G401.6 (cell line): ENCODE measurements around the gene HSPA12A.

Experiments
- FAIRE-seq: peaks from 2 replicates; lab custom pipeline; 2012; peaks lifted over from hg19 to GRCh38; lab: Jason Lieb, UNC

HSPA12A gene

GRCh38 chr10:116690356-116691322 lies 51.7 kb downstream of the HSPA12A start:
- no peak for FAIRE-seq

GRCh38 chr10:116689744-116690143 lies 52.6 kb downstream of the HSPA12A start:
- no peak for FAIRE-seq

GRCh38 chr10:116688741-116689495 lies 53.4 kb downstream of the HSPA12A start:
- no peak for FAIRE-seq

GRCh38 chr10:116688241-116688711 lies 54.1 kb downstream of the HSPA12A start:
- FAIRE-seq, result no peak

- no peak for FAIRE-seq
These were observed 54.7 kb downstream of the HSPA12A start for GRCh38 chr10:116687633-116688032.

GRCh38 chr10:116686632-116687031 lies 55.7 kb downstream of the HSPA12A start:
- no peak for FAIRE-seq

GRCh38 chr10:116685807-116686206 lies 56.6 kb downstream of the HSPA12A start:
- FAIRE-seq, result no peak

- FAIRE-seq, result no peak
These were observed 57.6 kb downstream of the HSPA12A start for GRCh38 chr10:116684781-116685180.

- FAIRE-seq, result no peak
These were observed 58.5 kb downstream of the HSPA12A start for GRCh38 chr10:116683821-116684220.

- no peak for FAIRE-seq
These were observed 59.2 kb downstream of the HSPA12A start for GRCh38 chr10:116683166-116683565.

GRCh38 chr10:116679351-116679750 lies 63.0 kb downstream of the HSPA12A start:
- no peak for FAIRE-seq

GRCh38 chr10:116676633-116677032 lies 65.7 kb downstream of the HSPA12A start:
- no peak for FAIRE-seq

GRCh38 chr10:116676118-116676517 lies 66.2 kb downstream of the HSPA12A start:
- no peak for FAIRE-seq

GRCh38 chr10:116674901-116675423 lies 67.4 kb downstream of the HSPA12A start:
- no peak for FAIRE-seq

- no peak for FAIRE-seq
These were observed 68.5 kb downstream of the HSPA12A start for GRCh38 chr10:116673866-116674265.

- FAIRE-seq, result no peak
These were observed 69.5 kb downstream of the HSPA12A start for GRCh38 chr10:116672891-116673290.

- FAIRE-seq, result no peak
These were observed 71.0 kb downstream of the HSPA12A start for GRCh38 chr10:116671274-116671926.

GRCh38 chr10:116670706-116671105 lies 71.7 kb downstream of the HSPA12A start:
- no peak for FAIRE-seq

- no peak for FAIRE-seq
These were observed 72.3 kb downstream of the HSPA12A start for GRCh38 chr10:116669832-116670644.

GRCh38 chr10:116669080-116669479 lies 73.3 kb downstream of the HSPA12A start:
- FAIRE-seq, result no peak

- no peak for FAIRE-seq
These were observed 73.9 kb downstream of the HSPA12A start for GRCh38 chr10:116668446-116668845.
